Left lobe of liver (tissue), 2 donors: ENCODE data around the gene USP17L10. TPM values are rescaled to one million over a fixed set of nuclear protein-coding genes. Genes with fewer than 3 reads are reported as not detected.
A peak's percentile ranks its signal among the peaks of the same experiment; 100 is the strongest.
"Not testable (repeated sequence)": the region's sequence is repeated elsewhere in the genome, so short reads cannot be mapped to it uniquely, and the experiment has no call there.

Experiments used
- ATAC-seq: fragments of 200-7000 bp; cut with Tn5 transposase; one replicate; pipeline ENCODE4 v1.9.1; 2020; ENCODE audit warnings: mild to moderate bottlenecking, moderate library complexity
- DNase-seq: peaks from one replicate; pipeline ENCODE4 v3.0.0-alpha.2; 2020; ENCODE audit warnings: low spot score
- total RNA-seq: library from RNA; stranded (reverse); gene quantifications from one replicate; pipeline ENCODE4 v1.2.1, GENCODE V29; 2021
- donor health status: DM: no; HTN: no; CAD: no; lungs with moderate emphysema.
- donor health status: DM: no; HTN: yes; CAD: no.

The USP17L10 gene
- not detected for total RNA-seq

- DNase-seq, ATAC-seq: not testable (repeated sequence)
Measured at GRCh38 chr4:9210357-9210756, at the start of gene USP17L10. Gene USP17L10, plus strand, starts transcription at chr4:9210657. Its CDS starts 0 bp downstream, at chr4:9210657.

GRCh38 chr4:9165990-9166389 lies 44.5 kb upstream of the USP17L10 start:
- ATAC-seq = not testable (repeated sequence)

DNA sequence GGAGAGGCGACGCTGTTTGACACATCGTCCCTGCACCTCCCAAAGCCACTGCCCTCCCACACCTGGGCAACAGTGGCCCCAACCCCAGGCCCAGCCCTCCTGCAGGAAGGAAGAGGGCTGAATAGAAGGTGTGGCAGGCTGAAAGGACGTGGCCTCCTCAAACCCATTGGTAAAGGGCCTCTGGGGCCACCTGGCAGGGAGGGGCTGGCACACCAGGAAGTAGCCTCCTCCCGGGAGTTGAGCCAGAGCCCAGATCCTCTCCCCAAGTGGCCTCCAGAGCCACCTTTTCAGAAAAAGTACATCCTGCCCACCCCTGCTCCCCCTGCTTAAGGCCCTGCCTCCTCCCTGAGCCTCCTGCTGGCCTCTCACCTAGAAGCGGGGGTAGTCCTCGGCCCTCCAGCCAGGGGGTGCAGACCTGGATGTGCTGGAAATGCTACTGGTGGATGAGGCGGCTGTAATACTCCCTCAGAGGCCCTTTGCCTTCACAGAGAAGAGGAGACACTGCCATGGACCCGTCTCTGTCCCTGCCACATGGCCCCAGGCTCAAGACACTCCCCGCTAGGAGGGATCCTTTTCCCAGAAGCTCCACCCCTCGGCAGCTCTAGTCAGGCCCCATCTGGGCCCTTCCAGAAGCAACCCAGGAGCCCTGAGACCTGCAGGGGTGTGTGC lies 40.5 kb upstream of the USP17L10 start, which contains the start of gene FAM90A26:
Gene FAM90A26, plus strand, starts transcription at position 619 of the 669 bp plus-strand sequence. CDS start 2,764 bp downstream, outside the sequence.
- DNase-seq, ATAC-seq: not testable (repeated sequence)

More at GRCh38 chr4:9165990-9166389, 44.5 kb upstream of the USP17L10 start:
- not testable (repeated sequence) for DNase-seq

- not testable (repeated sequence) for ATAC-seq
- peak; percentile 6 for DNase-seq
Measured at GRCh38 chr4:9214701-9215100, 4.2 kb downstream of the USP17L10 start.

GRCh38 chr4:9215105-9215504 lies 4.6 kb downstream of the USP17L10 start, which contains the start of gene USP17L11:
Gene USP17L11, plus strand, starts transcription at chr4:9215405. Its CDS starts 0 bp downstream, at chr4:9215405.
- ATAC-seq, DNase-seq: not testable (repeated sequence)

- not testable (repeated sequence) for DNase-seq, ATAC-seq
Measured at GRCh38 chr4:9219852-9220251, 9.4 kb downstream of the USP17L10 start, which contains the start of gene USP17L12. Gene USP17L12, plus strand, starts transcription at chr4:9220152. Its CDS starts 0 bp downstream, at chr4:9220152.

DNA sequence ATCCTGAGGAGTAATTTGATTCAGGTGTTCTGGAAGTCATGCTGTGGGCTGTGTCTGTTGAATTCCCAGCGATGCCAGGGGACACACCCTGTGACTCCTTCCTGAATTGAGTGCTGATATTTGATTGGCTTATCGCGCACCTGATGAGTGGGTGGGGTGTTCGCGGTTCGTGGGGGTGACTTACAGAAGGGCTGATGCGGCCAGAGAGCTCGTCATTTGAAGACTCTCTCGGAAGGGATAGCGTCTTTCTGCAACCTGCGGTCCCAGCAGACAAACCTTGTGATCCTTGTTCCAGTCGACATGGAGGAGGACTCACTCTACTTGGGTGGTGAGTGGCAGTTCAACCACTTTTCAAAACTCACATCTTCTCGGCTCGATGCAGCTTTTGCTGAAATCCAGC lies 14.1 kb downstream of the USP17L10 start, which contains the start of gene USP17L13:
Gene USP17L13, plus strand, starts transcription at position 301 of the 400 bp plus-strand sequence. Its CDS starts 0 bp downstream, at position 301.
- ATAC-seq, DNase-seq: not testable (repeated sequence)

- not testable (repeated sequence) for DNase-seq, ATAC-seq
Measured at GRCh38 chr4:9230249-9230648, 19.8 kb downstream of the USP17L10 start.

DNA sequence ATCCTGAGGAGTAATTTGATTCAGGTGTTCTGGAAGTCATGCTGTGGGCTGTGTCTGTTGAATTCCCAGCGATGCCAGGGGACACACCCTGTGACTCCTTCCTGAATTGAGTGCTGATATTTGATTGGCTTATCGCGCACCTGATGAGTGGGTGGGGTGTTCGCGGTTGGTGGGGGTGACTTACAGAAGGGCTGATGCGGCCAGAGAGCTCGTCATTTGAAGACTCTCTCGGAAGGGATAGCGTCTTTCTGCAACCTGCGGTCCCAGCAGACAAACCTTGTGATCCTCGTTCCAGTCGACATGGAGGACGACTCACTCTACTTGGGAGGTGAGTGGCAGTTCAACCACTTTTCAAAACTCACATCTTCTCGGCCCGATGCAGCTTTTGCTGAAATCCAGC lies 23.6 kb downstream of the USP17L10 start, which contains the start of gene USP17L15:
Gene USP17L15, plus strand, starts transcription at position 301 of the 400 bp plus-strand sequence. Its CDS starts 0 bp downstream, at position 301.
- DNase-seq, ATAC-seq: not testable (repeated sequence)

- DNase-seq, ATAC-seq: not testable (repeated sequence)
Measured at GRCh38 chr4:9238461-9238860, 28.0 kb downstream of the USP17L10 start.

DNA sequence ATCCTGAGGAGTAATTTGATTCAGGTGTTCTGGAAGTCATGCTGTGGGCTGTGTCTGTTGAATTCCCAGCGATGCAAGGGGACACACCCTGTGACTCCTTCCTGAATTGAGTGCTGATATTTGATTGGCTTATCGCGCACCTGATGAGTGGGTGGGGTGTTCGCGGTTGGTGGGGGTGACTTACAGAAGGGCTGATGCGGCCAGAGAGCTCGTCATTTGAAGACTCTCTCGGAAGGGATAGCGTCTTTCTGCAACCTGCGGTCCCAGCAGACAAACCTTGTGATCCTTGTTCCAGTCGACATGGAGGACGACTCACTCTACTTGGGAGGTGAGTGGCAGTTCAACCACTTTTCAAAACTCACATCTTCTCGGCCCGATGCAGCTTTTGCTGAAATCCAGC lies 33.1 kb downstream of the USP17L10 start, which contains the start of gene USP17L17:
Gene USP17L17, plus strand, starts transcription at position 301 of the 400 bp plus-strand sequence. Its CDS starts 0 bp downstream, at position 301.
- ATAC-seq = not testable (repeated sequence)

DNA sequence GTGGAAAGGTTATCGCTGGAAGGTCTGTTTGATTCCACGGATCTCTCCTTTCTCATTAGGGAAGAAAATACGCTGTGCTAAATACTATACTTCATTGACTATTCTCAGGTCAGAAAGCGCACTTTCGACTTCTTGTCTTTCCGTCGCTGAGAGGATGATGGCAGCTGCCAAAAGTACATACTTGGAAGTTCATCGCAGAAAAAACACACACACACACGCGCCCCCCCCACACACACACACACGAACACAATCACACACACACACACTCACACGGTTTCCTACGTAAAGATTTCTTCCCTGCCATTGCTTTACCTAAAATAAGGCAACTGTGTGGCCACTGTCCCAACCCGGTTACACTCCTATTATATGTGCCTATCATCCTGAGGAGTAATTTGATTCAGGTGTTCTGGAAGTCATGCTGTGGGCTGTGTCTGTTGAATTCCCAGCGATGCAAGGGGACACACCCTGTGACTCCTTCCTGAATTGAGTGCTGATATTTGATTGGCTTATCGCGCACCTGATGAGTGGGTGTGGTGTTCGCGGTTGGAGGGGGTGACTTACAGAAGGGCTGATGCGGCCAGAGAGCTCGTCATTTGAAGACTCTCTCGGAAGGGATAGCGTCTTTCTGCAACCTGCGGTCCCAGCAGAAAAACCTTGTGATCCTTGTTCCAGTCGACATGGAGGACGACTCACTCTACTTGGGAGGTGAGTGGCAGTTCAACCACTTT lies 37.7 kb downstream of the USP17L10 start, which contains the start of gene USP17L18:
Gene USP17L18, plus strand, starts transcription at position 678 of the 728 bp plus-strand sequence. Its CDS starts 0 bp downstream, at position 678.
- not testable (repeated sequence) for ATAC-seq
- DNase-seq = peak; percentile 47

More for the DNA sequence above, 33.1 kb downstream of the USP17L10 start, which contains the start of gene USP17L17:
- DNase-seq = not testable (repeated sequence)

DNA sequence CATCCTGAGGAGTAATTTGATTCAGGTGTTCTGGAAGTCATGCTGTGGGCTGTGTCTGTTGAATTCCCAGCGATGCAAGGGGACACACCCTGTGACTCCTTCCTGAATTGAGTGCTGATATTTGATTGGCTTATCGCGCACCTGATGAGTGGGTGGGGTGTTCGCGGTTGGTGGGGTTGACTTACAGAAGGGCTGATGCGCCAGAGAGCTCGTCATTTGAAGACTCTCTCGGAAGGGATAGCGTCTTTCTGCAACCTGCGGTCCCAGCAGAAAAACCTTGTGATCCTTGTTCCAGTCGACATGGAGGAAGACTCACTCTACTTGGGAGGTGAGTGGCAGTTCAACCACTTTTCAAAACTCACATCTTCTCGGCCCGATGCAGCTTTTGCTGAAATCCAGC lies 42.6 kb downstream of the USP17L10 start, which contains the start of gene USP17L19:
Gene USP17L19, plus strand, starts transcription at position 301 of the 400 bp plus-strand sequence. Its CDS starts 0 bp downstream, at position 301.
- DNase-seq, ATAC-seq: not testable (repeated sequence)

GRCh38 chr4:9257824-9258223 lies 47.4 kb downstream of the USP17L10 start, which contains the start of gene USP17L20:
Gene USP17L20, plus strand, starts transcription at chr4:9258124. Its CDS starts 0 bp downstream, at chr4:9258124.
- not testable (repeated sequence) for DNase-seq, ATAC-seq

Other genes starting within 250 kb of the USP17L10 start
- gene FAM90A26, start 40.2 kb upstream of the USP17L10 start, total RNA-seq = not detected
- not detected for gene USP17L11, start 4.7 kb downstream of the USP17L10 start, total RNA-seq
- not detected for gene USP17L12, start 9.5 kb downstream of the USP17L10 start, total RNA-seq
- gene USP17L13, start 14.2 kb downstream of the USP17L10 start, total RNA-seq = not detected
- not detected for gene USP17L15, start 23.7 kb downstream of the USP17L10 start, total RNA-seq
- gene USP17L17, start 33.2 kb downstream of the USP17L10 start, total RNA-seq = not detected
- gene USP17L18, start 38.0 kb downstream of the USP17L10 start, total RNA-seq = not detected
- not detected for gene USP17L19, start 42.7 kb downstream of the USP17L10 start, total RNA-seq
- not detected for gene USP17L20, start 47.5 kb downstream of the USP17L10 start, total RNA-seq
- not detected for gene USP17L21, start 52.2 kb downstream of the USP17L10 start, total RNA-seq
- gene USP17L22, start 57.0 kb downstream of the USP17L10 start, total RNA-seq = not detected
- gene USP17L24, start 114.5 kb downstream of the USP17L10 start, total RNA-seq = not detected
- gene USP17L25, start 119.3 kb downstream of the USP17L10 start, total RNA-seq = not detected
- gene USP17L26, start 124.0 kb downstream of the USP17L10 start, total RNA-seq = not detected
- gene USP17L5, start 128.7 kb downstream of the USP17L10 start, total RNA-seq = not detected
- gene USP17L27, start 133.5 kb downstream of the USP17L10 start, total RNA-seq = not detected
- not detected for gene USP17L28, start 138.2 kb downstream of the USP17L10 start, total RNA-seq
- gene USP17L29, start 143.0 kb downstream of the USP17L10 start, total RNA-seq = not detected
- not detected for gene USP17L30, start 152.5 kb downstream of the USP17L10 start, total RNA-seq
- not detected for gene DEFB131A, start 233.8 kb downstream of the USP17L10 start, total RNA-seq